ENCODE data around the gene DUS1L.

GRCh38 chr17:82049521-82049971, 16.1 kb downstream of the DUS1L start:
- TF ChIP-seq RAD21 (conservative IDR thresholded peaks at IDR 0.05 in 1 of 2, IDR thresholded peaks at IDR 0.05 in 1 of 2): no peak
- TF ChIP-seq POLR2A (IDR thresholded peaks at IDR 0.05; ENCODE audit: low read length): no peak
- no peak for TF ChIP-seq ZC3H11A (IDR thresholded peaks at IDR 0.05)
- no peak for TF ChIP-seq MAX (IDR thresholded peaks at IDR 0.05)
- no peak for TF ChIP-seq HMGXB4 (CRISPR knock-in tag; IDR thresholded peaks at IDR 0.05; ENCODE audit: borderline replicate concordance)
- no peak for TF ChIP-seq MYC (IDR thresholded peaks at IDR 0.05; ENCODE audit: borderline replicate concordance, low read length)
- no peak for TF ChIP-seq REST (IDR thresholded peaks at IDR 0.05)
